SK-N-MC (cell line): ENCODE measurements around the gene PLXDC1.

Experiments
- EZH2 ChIP-seq: fragments of 200-600 bp; sonication (generic); IDR thresholded peaks from one replicate; pipeline ENCODE4 v1.6.1; 2017; ENCODE audit warnings: antibody characterized with exemption
- POLR2AphosphoS5 ChIP-seq: IDR thresholded peaks from 2 replicates; pipeline ENCODE4 v1.6.1; 2012; ENCODE audit warnings: mild to moderate bottlenecking, low read depth, low read length, borderline replicate concordance

- TF ChIP-seq EZH2 (no peak), POLR2AphosphoS5 (no peak)
These were observed 25.0 kb downstream of the PLXDC1 start for GRCh38 chr17:39126436-39126835.
